OCI-LY7 (cell line): ENCODE results near the gene SLC35A5.

ENCODE experiments used
- EZH2phosphoT487 ChIP-seq: fragments of 200-600 bp; sonication (generic); IDR thresholded peaks from 2 replicates; pipeline ENCODE4 v1.6.1; 2018; ENCODE audit warnings: low read depth, borderline replicate concordance, mild to moderate bottlenecking, mixed run types, antibody characterized with exemption, low read length, moderate library complexity, mixed read lengths
- TF ChIP-seq, protein P1 (sequence below): fragments of 200-600 bp; sonication (generic); conservative IDR thresholded peaks from 2 replicates; pipeline ENCODE4 v1.5.1; 2014; ENCODE audit warnings: mild to moderate bottlenecking, antibody characterized with exemption, low read length, moderate library complexity, mixed read lengths

DNA sequence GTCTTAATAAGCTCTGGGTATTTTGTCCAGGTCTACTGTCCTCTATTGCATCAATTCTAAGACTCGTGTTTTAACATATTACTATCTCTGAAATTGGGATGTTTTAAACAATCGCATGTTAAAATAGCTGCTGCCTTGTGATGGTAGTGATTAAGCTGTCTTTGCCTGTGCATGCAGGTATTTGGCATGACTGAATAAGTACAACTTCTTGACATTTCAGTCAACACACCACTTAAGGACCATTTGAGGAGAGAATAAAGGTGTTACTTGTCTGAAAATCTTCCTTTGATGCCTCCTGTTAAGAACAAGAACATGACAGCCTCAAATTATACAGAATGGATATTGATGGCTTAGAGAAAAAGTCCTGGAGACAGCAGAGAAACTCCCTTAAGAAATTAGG, 33.0 kb downstream of the SLC35A5 start:
- TF ChIP-seq, protein P1, sequence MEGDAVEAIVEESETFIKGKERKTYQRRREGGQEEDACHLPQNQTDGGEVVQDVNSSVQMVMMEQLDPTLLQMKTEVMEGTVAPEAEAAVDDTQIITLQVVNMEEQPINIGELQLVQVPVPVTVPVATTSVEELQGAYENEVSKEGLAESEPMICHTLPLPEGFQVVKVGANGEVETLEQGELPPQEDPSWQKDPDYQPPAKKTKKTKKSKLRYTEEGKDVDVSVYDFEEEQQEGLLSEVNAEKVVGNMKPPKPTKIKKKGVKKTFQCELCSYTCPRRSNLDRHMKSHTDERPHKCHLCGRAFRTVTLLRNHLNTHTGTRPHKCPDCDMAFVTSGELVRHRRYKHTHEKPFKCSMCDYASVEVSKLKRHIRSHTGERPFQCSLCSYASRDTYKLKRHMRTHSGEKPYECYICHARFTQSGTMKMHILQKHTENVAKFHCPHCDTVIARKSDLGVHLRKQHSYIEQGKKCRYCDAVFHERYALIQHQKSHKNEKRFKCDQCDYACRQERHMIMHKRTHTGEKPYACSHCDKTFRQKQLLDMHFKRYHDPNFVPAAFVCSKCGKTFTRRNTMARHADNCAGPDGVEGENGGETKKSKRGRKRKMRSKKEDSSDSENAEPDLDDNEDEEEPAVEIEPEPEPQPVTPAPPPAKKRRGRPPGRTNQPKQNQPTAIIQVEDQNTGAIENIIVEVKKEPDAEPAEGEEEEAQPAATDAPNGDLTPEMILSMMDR, result no peak
- TF ChIP-seq EZH2phosphoT487, result no peak
